IPS-15b (cell line): ENCODE results near the gene NCOA3.

Experiments
- H3K27me3 ChIP-seq: one replicate; pipeline ENCODE4 v1.6.1; 2013; ENCODE audit warnings: low read length; ENCODE audit not compliant: control insufficient read depth, insufficient read depth
- H3K36me3 ChIP-seq: one replicate; pipeline ENCODE4 v1.6.1; 2013; ENCODE audit warnings: low read length; ENCODE audit not compliant: control insufficient read depth, insufficient read depth
- H3K4me1 ChIP-seq: one replicate; pipeline ENCODE4 v1.6.1; 2013; ENCODE audit warnings: mild to moderate bottlenecking, low read length; ENCODE audit not compliant: control insufficient read depth, insufficient read depth
- H3K4me3 ChIP-seq: one replicate; pipeline ENCODE4 v1.5.1; 2013; ENCODE audit warnings: low read depth, low read length
- H3K9ac ChIP-seq: one replicate; pipeline ENCODE4 v1.6.1; 2013; ENCODE audit warnings: low read depth, mild to moderate bottlenecking, low read length
- H3K9me3 ChIP-seq: one replicate; pipeline ENCODE4 v1.6.1; 2013; ENCODE audit warnings: mild to moderate bottlenecking, low read length; ENCODE audit not compliant: control insufficient read depth, insufficient read depth

NCOA3 gene

GRCh38 chr20:47598911-47599744, 97.4 kb downstream of the NCOA3 start:
- Histone ChIP-seq H3K36me3 (no peaks in the 10 kb centered on the region), H3K27me3 (no peaks in the 10 kb centered on the region)

GRCh38 chr20:47600967-47601547, 99.4 kb downstream of the NCOA3 start:
- Histone ChIP-seq H3K36me3 (no peaks in the 10 kb centered on the region), H3K4me1 (no peaks in the 10 kb centered on the region), H3K9ac (no peak overlapping the region), H3K27me3 (no peaks in the 10 kb centered on the region), H3K9me3 (no peaks in the 10 kb centered on the region), H3K4me3 (no peak overlapping the region)

More at GRCh38 chr20:47598911-47599744, 97.4 kb downstream of the NCOA3 start:
- Histone ChIP-seq H3K9ac (no peak overlapping the region), H3K4me1 (no peaks in the 10 kb centered on the region), H3K9me3 (no peaks in the 10 kb centered on the region), H3K4me3 (no peak overlapping the region)

GRCh38 chr20:47603260-47603659, 101.6 kb downstream of the NCOA3 start:
- Histone ChIP-seq H3K9me3 (no peaks in the 10 kb centered on the region), H3K9ac (no peak overlapping the region), H3K4me1 (no peaks in the 10 kb centered on the region), H3K36me3 (no peaks in the 10 kb centered on the region), H3K27me3 (no peaks in the 10 kb centered on the region), H3K4me3 (no peak overlapping the region)

GRCh38 chr20:47605673-47606413, 104.2 kb downstream of the NCOA3 start:
- Histone ChIP-seq H3K9me3 (no peaks in the 10 kb centered on the region), H3K36me3 (no peaks in the 10 kb centered on the region), H3K4me1 (no peaks in the 10 kb centered on the region), H3K9ac (no peak overlapping the region), H3K27me3 (no peaks in the 10 kb centered on the region), H3K4me3 (no peak overlapping the region)

GRCh38 chr20:47606414-47606982, 104.8 kb downstream of the NCOA3 start:
- Histone ChIP-seq H3K36me3 (no peaks in the 10 kb centered on the region), H3K27me3 (no peaks in the 10 kb centered on the region), H3K4me3 (no peak overlapping the region), H3K9me3 (no peaks in the 10 kb centered on the region), H3K4me1 (no peaks in the 10 kb centered on the region), H3K9ac (no peak overlapping the region)

GRCh38 chr20:47606983-47607613, 105.4 kb downstream of the NCOA3 start:
- no peak overlapping the region for H3K9ac ChIP-seq
- H3K4me3 ChIP-seq, result no peak overlapping the region
- H3K36me3 ChIP-seq, result no peaks in the 10 kb centered on the region
- H3K4me1 ChIP-seq, result no peaks in the 10 kb centered on the region
- H3K27me3 ChIP-seq, result no peaks in the 10 kb centered on the region
- no peaks in the 10 kb centered on the region for H3K9me3 ChIP-seq

GRCh38 chr20:47609001-47609400, 107.3 kb downstream of the NCOA3 start:
- Histone ChIP-seq H3K27me3 (no peaks in the 10 kb centered on the region), H3K36me3 (no peaks in the 10 kb centered on the region), H3K4me3 (no peak overlapping the region), H3K9ac (no peak overlapping the region), H3K9me3 (no peaks in the 10 kb centered on the region), H3K4me1 (no peaks in the 10 kb centered on the region)

- H3K27me3 ChIP-seq, result no peaks in the 10 kb centered on the region
- H3K36me3 ChIP-seq, result no peaks in the 10 kb centered on the region
- H3K4me1 ChIP-seq, result no peaks in the 10 kb centered on the region
- H3K9ac ChIP-seq, result no peak overlapping the region
- H3K9me3 ChIP-seq, result no peaks in the 10 kb centered on the region
- no peak overlapping the region for H3K4me3 ChIP-seq
Observed at GRCh38 chr20:47610247-47610944, 108.7 kb downstream of the NCOA3 start.

GRCh38 chr20:47610945-47611250, 109.2 kb downstream of the NCOA3 start:
- Histone ChIP-seq H3K4me3 (no peak overlapping the region), H3K4me1 (no peaks in the 10 kb centered on the region), H3K36me3 (no peaks in the 10 kb centered on the region), H3K9ac (no peak overlapping the region), H3K27me3 (no peaks in the 10 kb centered on the region), H3K9me3 (no peaks in the 10 kb centered on the region)

- H3K36me3 ChIP-seq, result no peaks in the 10 kb centered on the region
- no peaks in the 10 kb centered on the region for H3K9me3 ChIP-seq
- no peak overlapping the region for H3K9ac ChIP-seq
- no peaks in the 10 kb centered on the region for H3K4me1 ChIP-seq
- H3K27me3 ChIP-seq, result no peaks in the 10 kb centered on the region
- H3K4me3 ChIP-seq, result no peak overlapping the region
Observed at GRCh38 chr20:47611785-47612184, 110.1 kb downstream of the NCOA3 start.

GRCh38 chr20:47612670-47613069, 111.0 kb downstream of the NCOA3 start:
- no peak overlapping the region for H3K4me3 ChIP-seq
- no peak overlapping the region for H3K9ac ChIP-seq
- no peaks in the 10 kb centered on the region for H3K9me3 ChIP-seq
- H3K36me3 ChIP-seq, result no peaks in the 10 kb centered on the region
- no peaks in the 10 kb centered on the region for H3K27me3 ChIP-seq
- H3K4me1 ChIP-seq, result no peaks in the 10 kb centered on the region
